HG03066 (cell line): ENCODE data around the gene NXPH1.

Experiments
- ATAC-seq: cut with Tn5 transposase; IDR thresholded peaks from one replicate; pipeline ENCODE4 v1.9.1; 2021; ENCODE audit warnings: low read depth; ENCODE audit not compliant: unreplicated experiment

The NXPH1 gene

DNA sequence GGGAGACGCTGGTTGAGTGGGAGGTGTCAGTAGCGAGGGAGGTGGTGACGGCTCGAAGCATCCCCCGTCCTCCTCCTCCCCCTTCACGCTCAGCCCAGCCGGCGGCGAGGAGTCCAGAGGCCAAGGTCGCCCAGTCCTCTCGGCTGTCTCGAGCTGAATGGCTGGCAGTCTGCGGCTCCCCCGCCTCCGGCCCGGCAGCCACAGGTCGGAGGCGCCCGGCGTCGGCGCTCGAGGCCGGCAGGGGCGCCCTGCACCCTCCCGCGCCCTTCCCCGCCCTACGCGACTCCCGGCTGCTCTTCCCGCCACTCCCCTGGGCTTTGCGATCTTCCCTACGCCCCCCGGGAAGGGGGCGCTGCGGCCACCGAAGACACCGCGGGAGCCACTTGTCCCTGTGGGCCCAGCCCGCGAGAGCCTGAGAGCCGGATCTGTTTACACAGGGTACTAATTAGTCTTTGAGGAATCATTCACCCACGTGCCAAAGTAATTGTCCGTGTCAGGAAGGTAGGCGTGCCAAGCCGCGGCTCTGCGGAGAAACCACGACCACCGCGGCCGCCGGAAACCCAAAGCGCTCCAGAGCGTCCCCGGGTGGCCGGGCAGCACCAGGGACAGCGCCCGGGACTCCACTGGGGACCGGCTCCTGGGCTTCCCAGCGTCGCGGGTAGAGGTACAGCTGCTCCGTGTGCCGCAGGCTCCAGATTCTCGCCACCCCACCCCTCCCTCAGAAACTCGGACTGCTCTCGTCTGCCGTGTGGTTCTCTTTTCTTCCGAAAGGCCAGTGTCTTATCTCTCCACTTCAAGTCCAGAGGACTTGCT is at the start of gene NXPH1:
Gene NXPH1, plus strand, starts transcription at position 133 of the 813 bp plus-strand sequence.
- ATAC-seq: no peak

DNA sequence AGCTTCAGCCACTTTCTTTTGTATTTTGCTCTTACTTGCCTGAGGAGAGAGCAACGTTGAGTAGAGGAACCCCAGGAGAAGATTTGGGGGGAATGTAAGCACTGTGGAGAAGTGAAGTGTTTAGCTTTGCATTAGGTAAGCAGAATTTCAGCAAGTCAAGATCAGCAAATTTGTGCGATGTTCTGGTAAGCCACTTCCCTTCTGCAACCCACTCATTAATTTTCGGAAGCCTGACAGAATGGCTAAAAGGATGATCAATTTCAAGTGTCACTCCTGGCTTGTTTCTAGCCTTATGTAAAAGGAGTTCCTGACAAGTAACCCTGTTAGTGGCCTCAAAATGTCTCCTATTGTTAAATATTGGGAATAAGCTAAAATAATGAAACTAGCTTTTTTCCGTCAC is 48.5 kb upstream of the NXPH1 start:
- ATAC-seq: no peak

DNA sequence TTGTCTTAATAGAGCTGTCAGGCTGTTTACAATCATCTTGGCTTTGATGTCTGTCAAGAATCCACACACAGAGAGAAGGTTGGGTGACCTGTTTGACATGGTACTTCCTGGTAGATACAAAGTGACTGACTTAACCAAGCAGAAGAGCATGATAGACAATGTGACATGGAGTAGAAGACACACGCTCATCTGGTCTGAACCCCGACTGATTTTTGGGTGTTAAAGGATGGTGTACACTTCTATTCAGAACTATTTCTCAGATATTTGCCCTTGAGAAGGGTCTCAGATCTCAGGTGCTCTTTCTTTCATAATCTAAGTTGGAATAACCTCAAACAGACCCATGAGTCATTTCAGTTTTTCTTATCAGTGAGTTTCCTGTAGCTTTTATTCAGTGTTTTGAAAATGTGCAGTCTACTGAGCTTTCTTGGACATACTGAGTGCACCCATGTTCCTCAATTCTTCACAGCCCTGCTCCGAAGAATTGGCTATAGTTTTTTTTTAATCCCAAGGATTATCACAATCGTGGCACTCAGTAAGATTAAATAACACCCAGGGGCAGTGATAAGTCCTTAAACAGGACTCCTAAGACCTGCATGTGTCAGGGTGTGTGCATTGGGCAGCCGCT is 46.4 kb upstream of the NXPH1 start:
- peak; percentile 63 for ATAC-seq

DNA sequence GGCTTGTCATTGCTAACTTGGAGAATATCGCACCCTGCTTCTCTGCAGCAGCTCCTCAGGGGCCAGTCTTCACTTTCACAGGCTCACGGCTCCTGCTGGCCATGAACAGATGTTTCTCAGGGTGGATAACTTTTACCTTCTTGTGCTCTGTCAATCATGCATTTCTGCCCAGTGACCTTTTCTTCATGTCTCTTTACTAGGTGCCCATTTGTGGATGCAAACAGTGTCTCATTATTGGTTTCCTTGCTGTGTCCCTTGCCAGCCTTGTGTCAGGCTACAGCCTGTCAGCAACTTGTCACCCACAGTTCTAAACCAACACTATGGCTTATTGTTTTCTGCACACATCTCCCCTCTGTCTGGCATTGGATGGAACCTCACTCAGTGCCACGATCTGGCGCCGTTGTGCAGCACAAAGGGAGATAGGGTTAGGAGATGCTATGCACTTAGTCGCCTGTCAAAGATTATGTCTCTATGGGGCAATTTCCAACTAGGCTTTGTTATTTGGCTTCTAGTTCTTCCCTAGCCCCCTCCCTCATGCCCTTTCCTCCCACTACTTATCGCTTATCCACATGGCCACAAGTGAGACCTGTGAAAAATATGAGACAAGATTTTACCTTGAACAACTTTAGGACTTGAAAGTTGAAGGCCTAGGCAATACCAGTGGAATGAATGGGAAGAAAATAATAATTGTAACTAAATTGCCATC is 45.7 kb upstream of the NXPH1 start:
- ATAC-seq: peak; percentile 50

DNA sequence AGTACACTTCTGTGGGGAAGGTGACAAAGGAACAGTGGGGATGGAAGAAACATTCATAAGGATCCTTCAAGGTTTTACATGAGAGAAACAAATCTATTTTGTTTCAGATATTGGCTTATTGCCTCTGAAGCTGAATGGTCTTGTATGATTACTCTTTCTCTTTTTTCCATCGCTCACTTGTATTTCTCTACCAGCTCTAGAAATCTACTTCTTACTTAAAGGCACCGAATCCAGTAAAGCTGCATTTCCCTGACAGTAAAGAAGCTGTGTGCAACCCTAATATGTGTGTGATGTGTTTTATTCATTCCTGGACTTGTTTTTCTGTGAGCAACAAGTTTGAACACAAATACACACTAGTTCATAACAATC is 45.2 kb upstream of the NXPH1 start:
- no peak for ATAC-seq

DNA sequence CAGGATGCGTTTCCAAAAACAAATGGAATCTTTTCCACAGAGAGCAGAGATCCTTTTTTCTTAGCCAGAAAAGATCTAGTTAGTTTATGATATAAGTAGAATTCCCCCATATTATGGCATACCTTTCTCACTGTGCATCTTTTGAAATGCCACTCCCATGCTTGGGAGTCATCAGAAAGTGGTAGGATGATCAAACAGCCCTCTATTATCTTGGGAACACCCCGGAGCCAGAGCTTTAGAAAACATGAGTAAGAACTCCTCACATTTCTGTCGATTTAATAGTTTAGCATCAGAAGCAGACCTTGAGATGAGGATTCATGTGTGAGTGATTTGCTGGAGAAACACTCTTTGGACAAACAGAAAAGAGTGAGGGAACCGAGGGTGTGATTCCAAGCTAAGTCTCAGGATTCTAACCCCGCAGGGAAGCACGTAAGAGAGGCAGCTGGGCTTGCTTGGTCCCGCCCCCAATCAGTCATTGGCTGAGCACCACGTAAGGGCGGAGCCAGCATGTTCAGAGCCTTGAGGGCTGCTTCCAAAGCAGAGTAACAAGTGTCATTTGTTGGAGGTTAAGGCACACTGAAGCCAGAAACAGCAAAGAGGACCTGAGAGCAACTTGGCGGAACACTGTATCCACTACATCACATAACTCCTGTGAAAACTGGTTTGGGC is 43.7 kb upstream of the NXPH1 start:
- no peak for ATAC-seq

DNA sequence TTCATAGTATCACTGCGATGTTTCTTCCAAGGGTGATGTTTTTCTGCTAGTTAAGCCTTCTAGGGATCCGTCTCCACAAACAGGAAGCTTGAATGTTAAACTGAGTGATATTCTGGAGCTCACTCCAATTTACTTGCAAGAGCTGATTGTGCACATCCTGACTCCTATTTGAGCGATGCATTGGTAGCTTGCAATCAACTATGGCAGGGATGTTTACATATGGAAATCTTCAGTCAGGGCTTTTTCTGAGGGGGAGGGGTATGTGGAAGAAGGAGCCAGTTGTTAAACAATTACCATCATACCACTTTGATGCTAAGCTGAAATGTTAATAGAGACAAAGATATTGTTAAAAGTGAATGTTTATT is 43.2 kb upstream of the NXPH1 start:
- no peak for ATAC-seq

DNA sequence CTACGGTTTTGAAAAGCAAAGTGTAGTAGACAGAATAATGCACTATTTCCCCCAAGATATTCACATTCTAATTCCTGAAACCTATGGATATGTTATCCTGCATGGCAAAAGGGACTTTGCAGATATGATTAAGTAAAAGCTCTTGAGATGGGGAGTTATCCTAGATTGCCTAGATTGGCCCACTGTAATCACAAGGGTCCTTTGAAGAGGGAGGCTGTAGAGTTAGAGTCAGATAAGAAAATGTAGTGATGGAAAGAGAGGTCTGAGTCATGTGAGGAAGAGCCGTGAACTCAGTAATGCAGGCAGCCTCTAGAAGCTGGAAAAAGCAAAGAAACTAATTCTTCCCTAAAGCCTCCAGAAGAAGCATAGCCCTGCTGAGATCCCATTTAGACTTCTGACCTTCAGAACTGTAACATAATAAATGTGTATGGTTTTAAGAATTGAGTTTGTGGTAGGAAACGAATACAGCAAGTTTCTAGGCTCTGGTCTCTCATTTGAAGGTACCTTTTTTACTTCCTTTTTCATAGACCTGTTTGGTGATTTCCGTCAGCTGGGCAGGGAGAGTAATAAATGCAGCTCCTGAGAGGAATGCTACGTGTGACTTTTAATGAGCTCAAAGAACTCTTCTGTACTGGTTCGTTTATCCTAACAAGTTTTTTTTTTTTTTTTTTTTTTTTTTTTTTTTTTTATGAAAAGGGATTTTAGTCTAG is 41.9 kb upstream of the NXPH1 start:
- peak; percentile 45 for ATAC-seq

DNA sequence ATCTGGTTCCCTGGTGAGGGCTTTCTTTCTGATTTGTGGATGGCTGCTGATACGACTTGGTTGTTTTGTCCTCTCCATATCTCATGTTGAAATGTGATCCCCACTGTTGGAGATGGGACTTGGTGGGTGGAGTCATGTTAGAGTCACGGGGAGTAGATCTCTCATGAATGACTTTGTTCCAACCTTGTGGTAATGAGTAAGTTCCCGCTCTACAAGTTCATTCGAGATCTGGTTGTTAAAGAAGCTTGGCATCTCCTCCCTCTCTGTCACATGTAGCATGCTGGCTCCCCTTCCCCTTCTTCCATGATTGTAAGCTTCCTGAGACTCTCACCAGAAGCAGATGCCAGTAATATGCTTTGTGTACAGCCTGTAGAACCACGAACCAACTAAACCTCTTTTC is 37.1 kb upstream of the NXPH1 start:
- no peak for ATAC-seq

DNA sequence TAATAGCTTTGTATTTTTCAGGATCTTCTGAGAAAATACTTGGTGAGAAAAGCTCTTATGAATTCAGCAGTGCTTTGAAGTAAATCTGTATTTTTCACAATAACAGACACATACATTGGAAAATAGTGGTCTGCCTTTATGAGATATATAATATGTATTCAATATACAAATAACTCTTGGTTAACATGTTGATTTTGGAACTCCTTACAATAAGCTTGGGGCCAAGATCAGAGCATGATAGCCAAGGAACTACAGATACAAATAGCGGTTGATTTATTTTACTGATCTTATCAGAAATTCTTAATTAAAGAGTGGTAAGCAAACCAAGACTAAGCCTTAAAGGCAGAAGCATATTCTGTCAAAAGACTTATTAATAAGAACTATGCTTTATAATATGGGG is 24.5 kb upstream of the NXPH1 start:
- no peak for ATAC-seq

DNA sequence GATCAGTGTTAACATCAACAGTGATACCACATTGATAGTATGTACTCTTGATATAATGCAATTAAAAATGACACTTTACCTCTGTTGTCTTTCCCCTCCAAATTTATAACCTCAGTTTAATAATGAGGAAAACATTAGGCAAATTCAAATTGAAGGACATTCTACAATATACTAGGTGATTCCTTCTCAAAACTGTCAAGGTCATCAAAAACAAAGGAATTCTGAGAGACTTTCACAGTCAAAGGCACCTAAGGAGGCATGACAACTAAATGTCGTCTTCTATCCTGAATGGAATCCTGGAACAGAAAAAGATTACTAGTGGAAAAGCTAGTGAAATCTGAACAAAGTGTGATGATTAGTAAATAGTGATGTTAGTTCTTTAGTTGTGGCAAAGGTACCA is 22.3 kb upstream of the NXPH1 start:
- no peak for ATAC-seq

DNA sequence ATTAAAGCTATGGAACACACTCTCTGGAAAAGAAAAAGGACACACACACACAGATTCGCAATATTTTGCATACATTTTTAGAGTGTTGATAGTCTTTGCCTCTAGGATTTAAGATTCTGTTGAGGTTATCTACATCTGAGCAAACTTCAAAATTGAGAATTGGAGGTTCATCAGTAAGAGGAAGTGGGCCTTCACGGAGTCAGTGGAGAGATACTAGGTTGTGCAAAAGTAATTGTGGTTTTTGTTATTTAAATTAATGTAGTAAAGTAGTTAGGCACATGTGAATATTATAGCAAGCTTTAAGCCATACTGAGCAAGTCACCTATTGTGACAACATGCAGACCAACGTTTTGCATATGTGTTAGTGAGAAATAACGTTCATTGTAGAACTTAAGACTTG is 19.8 kb upstream of the NXPH1 start:
- ATAC-seq: no peak

DNA sequence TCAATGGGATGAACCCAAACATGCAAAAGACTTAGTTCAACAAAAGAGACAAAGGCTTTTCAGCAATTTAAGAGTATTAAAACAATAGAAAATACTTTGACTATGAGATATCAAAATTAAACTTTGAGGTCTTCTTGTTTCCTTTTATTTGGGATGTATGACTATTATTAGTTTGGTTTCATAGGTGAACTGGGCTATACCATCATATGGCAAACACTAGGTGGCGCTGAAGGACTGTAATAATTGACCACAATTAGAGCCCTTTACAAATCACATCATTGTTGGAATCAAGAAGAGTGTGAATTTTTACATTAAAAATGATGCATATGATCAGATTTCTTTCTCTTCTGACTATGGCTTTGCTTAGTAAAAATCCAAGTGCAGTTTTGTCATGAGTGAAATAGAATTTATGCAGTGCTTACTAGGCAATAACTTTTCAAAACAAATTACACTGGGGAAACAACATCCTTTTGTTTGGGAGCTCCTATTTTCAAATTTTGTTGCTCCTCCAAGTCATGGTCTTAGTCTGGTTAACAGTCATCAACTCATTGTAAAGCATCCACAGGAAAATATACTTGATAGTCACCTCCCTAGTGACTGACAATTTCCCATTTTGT is 14.7 kb upstream of the NXPH1 start:
- peak; percentile 70 for ATAC-seq

DNA sequence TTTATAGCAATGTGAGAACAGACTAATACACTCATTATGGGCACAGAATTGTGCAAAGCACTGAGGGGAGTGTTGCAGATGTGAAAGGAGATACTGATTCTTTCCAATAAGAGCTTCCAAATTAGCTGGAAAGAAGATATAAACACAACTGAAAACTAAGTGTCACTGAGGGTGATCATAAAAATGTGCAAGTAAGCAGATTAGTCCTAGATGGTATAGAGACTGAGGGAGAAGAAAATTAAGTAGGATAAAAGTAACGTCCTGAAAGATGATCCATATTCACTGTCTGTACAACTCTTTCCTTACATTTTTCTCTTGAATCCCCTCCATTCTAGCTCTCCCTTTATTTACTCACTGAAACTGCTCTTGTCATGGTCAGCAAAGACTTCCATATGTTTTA is 11.2 kb upstream of the NXPH1 start:
- no peak for ATAC-seq

DNA sequence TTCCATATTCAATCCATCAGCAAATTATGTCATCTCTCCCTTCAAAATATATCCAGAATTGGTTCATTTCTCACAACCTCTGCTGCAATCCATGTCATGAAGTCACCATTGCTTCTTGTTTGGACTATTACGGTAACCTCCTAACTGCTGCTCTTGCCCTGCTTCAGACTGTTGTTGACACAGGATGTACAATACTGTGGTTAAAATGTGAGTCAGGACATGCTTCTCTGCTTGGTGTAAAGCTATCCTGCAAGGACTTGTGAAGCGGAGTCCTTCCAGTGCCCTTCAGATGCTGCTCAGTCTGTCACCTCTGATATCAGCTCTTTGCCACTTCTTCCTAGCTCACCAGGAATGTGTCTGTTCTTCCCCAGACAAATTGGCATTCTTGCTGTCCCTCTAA is 10.4 kb upstream of the NXPH1 start:
- no peak for ATAC-seq

DNA sequence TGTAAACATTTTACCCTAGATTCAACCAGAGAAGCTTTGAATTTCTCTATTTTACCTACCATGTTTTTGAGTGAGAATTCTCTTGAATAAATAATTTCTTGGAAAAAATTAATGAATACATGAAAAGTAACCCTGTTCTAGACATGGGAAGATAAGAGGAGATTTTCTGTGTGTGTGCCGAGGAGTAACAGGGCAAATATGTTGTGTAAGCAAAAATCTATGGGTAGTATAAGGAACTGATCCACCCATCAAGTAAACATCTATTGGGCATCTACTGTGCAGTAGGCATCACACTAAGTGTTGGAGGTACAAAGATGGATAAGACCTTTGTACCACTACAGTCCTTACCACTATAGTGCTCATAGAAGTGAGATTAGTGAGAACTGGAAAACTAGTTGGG is 8.2 kb upstream of the NXPH1 start:
- ATAC-seq: no peak

DNA sequence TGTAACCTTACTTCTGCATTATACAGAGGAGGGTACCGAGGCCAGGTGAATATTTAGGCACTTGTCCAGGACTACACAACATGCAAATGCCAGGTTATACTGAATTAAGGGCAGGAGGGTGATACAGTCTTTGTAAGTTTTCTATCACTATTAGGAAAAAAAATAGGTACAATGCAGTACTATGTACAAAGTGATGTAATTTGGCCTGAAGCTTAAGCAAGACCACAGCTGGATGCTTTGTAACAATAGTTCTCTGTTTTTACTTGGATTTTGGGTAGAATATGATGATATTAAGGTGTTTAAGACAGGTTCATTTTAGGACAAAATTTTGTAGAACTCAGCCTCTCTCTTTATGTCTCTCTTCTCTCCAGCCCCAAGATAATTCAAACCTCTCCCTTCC is 2.8 kb upstream of the NXPH1 start:
- no peak for ATAC-seq

DNA sequence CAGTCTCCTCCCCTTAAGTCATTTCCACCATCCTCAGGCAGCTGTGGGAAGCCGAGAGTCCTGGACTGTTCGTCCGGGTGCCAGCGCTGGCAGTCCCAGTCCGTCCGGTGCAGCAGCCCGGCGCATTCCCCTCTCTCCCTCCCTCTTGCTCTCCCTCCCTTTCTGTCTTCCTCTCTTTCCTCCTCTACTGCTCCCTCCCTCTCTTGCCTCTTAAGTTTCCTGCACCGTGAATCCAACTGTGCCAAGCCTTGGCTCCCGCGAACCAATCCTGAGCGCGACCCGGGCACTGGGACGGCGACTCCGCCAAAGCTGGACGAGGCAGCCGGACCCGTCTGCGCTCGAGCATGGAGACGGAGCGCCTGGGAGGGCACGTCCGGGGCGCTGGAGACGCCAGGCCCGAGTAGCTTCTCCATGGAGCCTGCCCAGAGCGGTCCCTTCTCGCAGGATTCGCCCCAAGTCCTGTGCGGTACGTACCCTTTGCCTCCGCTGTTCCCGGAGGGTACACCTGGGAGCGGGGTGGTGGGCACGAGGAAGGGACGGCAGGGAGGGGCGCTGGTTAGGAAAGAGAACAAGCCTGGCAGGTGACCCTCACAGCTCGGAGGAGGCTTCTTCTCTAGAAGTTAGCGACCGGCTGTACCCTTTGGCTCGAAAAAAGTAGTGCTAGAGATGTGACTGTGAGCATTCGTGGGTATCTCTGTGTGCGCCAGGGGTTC is 1.0 kb downstream of the NXPH1 start:
- no peak for ATAC-seq

DNA sequence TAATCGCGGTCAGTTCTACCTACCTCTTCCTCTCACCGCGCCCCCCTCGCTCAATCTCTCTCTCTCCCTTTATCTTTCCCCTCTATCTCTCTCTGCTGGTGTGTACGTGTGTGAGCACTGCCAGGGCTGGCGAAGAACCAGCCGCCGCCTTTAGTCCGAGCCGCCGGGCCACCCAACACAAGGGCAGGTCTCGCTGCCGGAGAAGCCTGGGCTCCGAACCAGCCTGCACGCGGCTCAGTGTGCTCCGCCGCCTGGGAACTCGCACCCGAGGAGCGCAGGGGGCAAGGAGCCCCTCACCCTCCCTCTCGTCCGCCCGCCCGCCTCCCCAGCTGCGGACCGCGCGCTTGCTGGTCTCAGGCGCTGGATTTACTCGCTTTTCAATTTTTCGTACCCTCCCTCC is 1.7 kb downstream of the NXPH1 start:
- ATAC-seq: no peak
